ENCODE measurements around the gene ATG13.
"Not testable (repeated sequence)": the region's sequence is repeated elsewhere in the genome, so short reads cannot be mapped to it uniquely, and the experiment has no call there.

DNA sequence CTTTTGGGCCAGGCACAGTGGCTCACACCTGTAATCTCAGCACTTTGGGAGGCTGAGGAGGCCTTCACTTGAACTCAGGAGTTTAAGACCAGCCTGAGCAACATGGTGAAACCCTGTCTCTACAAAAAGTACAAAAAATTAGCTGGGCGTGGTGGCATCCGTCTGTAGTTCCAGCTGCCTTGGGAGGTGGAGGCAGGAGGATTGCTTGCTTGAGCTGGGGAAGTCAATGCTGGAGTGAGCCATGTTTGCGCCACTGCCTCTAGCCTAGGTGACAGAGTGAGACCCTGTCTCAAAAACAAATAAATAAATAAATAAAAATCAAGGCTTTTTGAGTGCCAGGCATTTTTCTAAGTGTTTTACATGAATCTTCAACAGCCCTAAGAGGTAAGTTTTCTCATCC lies 53.2 kb downstream of the ATG13 start:
- not testable (repeated sequence) for TF ChIP-seq ZNF529 (tag by site-specific recombination; IDR thresholded peaks at IDR 0.05; ENCODE audit: insufficient replicate concordance); ZNF660 (tag by site-specific recombination; IDR thresholded peaks at IDR 0.05); ZNF776 (tag by site-specific recombination; IDR thresholded peaks at IDR 0.05; ENCODE audit: borderline replicate concordance); YY1 (tag by site-specific recombination; IDR thresholded peaks at IDR 0.05); IKZF3 (tag by site-specific recombination; IDR thresholded peaks at IDR 0.05); ZNF777 (tag by site-specific recombination; IDR thresholded peaks at IDR 0.05; ENCODE audit: borderline replicate concordance); ZNF501 (tag by site-specific recombination; IDR thresholded peaks at IDR 0.05); TSHZ1 (tag by site-specific recombination; IDR thresholded peaks at IDR 0.05; ENCODE audit: borderline replicate concordance); ZNF280D (tag by site-specific recombination; IDR thresholded peaks at IDR 0.05); ZNF302 (tag by site-specific recombination; IDR thresholded peaks at IDR 0.05; ENCODE audit: low read depth); TCF7L2 (IDR thresholded peaks at IDR 0.05; ENCODE audit: borderline replicate concordance, low read depth, low read length); ZNF658 (tag by site-specific recombination; IDR thresholded peaks at IDR 0.05)
- TF ChIP-seq, protein P1, sequence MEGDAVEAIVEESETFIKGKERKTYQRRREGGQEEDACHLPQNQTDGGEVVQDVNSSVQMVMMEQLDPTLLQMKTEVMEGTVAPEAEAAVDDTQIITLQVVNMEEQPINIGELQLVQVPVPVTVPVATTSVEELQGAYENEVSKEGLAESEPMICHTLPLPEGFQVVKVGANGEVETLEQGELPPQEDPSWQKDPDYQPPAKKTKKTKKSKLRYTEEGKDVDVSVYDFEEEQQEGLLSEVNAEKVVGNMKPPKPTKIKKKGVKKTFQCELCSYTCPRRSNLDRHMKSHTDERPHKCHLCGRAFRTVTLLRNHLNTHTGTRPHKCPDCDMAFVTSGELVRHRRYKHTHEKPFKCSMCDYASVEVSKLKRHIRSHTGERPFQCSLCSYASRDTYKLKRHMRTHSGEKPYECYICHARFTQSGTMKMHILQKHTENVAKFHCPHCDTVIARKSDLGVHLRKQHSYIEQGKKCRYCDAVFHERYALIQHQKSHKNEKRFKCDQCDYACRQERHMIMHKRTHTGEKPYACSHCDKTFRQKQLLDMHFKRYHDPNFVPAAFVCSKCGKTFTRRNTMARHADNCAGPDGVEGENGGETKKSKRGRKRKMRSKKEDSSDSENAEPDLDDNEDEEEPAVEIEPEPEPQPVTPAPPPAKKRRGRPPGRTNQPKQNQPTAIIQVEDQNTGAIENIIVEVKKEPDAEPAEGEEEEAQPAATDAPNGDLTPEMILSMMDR (tag by site-specific recombination; IDR thresholded peaks at IDR 0.05), result not testable (repeated sequence)

Measured in HEK293 (cell line).